Spleen (tissue), 7 donors: ENCODE measurements around the gene ATG7.

Source experiments
- POLR2A ChIP-seq, 3 donors: fragments of 450-650 bp; IDR thresholded peaks; one replicate each; pipeline ENCODE4 v1.5.1; 2017; ENCODE audit warnings: antibody characterized with exemption in 3 of 3, mild to moderate bottlenecking in 1 of 3
- POLR2AphosphoS5 ChIP-seq, 3 donors: sonication (generic); formaldehyde crosslinking; IDR thresholded peaks; one replicate each; pipeline ENCODE4 v1.5.1; 2017; ENCODE audit warnings: antibody characterized with exemption in 3 of 3
- TF ChIP-seq, protein P1 (sequence below), 11 experiments: fragments of 200-600 bp in 7 of 11; fragments of 450-650 bp in 4 of 11; sonication (generic) in 4 of 11; IDR thresholded peaks in 8 of 11; conservative IDR thresholded peaks in 3 of 11; 1 replicate in 7 of 11; 2 replicates in 4 of 11; pipeline versions ENCODE4 v1.4.0 to v1.8.0; 2016 to 2021; ENCODE audit warnings: antibody characterized with exemption in 11 of 11, inconsistent platforms in 4 of 11, mild to moderate bottlenecking in 1 of 11
- donor health status: DM: no; HTN: no; CAD: no; lungs with moderate emphysema.
- donor health status: DM: no; HTN: no; CAD: no.
- donor health status: DM: no; HTN: no; CAD: no.

GRCh38 chr3:11235385-11235784, 36.8 kb upstream of the ATG7 start:
- TF ChIP-seq, protein P1, sequence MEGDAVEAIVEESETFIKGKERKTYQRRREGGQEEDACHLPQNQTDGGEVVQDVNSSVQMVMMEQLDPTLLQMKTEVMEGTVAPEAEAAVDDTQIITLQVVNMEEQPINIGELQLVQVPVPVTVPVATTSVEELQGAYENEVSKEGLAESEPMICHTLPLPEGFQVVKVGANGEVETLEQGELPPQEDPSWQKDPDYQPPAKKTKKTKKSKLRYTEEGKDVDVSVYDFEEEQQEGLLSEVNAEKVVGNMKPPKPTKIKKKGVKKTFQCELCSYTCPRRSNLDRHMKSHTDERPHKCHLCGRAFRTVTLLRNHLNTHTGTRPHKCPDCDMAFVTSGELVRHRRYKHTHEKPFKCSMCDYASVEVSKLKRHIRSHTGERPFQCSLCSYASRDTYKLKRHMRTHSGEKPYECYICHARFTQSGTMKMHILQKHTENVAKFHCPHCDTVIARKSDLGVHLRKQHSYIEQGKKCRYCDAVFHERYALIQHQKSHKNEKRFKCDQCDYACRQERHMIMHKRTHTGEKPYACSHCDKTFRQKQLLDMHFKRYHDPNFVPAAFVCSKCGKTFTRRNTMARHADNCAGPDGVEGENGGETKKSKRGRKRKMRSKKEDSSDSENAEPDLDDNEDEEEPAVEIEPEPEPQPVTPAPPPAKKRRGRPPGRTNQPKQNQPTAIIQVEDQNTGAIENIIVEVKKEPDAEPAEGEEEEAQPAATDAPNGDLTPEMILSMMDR (IDR thresholded peaks at IDR 0.05 in 8 of 11, conservative IDR thresholded peaks at IDR 0.05 in 3 of 11): no peak
- TF ChIP-seq POLR2AphosphoS5 (IDR thresholded peaks at IDR 0.05): no peak
- no peak for TF ChIP-seq POLR2A (IDR thresholded peaks at IDR 0.05)
